LNCAP (cell line): ENCODE measurements around the gene MTSS2.

Experiments
- CTCF ChIP-seq: fragments of 450-650 bp; IDR thresholded peaks from 2 replicates; pipeline ENCODE4 v1.5.1; 2017; ENCODE audit warnings: mild to moderate bottlenecking

MTSS2 gene

GRCh38 chr16:70685938-70686375 lies at the start of gene MTSS2:
Gene MTSS2, minus strand, starts transcription at chr16:70686053. Its CDS starts 262 bp downstream, at chr16:70685791.
- TF ChIP-seq CTCF = no peak

- no peak for TF ChIP-seq CTCF
Measured at GRCh38 chr16:70735141-70735979, 49.5 kb upstream of the MTSS2 start.

GRCh38 chr16:70734522-70735095 lies 48.8 kb upstream of the MTSS2 start:
- TF ChIP-seq CTCF = no peak

GRCh38 chr16:70730944-70731343 lies 45.1 kb upstream of the MTSS2 start:
- TF ChIP-seq CTCF = no peak

- TF ChIP-seq CTCF = no peak
Measured at GRCh38 chr16:70730031-70730430, 44.2 kb upstream of the MTSS2 start.

- TF ChIP-seq CTCF = no peak
Measured at GRCh38 chr16:70729292-70729691, 43.4 kb upstream of the MTSS2 start.

GRCh38 chr16:70728150-70728549 lies 42.3 kb upstream of the MTSS2 start:
- TF ChIP-seq CTCF = no peak
